Measurements from ENCODE around the gene HLCS.

- no peak for TF ChIP-seq EP300 (IDR thresholded peaks at IDR 0.05; ENCODE audit: borderline replicate concordance in 1 of 2, low read depth in 1 of 2, low read length in 1 of 2)
- no peak for TF ChIP-seq POLR2AphosphoS5 (IDR thresholded peaks at IDR 0.05; ENCODE audit: low read depth, low read length)
- TF ChIP-seq SIN3A (IDR thresholded peaks at IDR 0.05; ENCODE audit: borderline replicate concordance, low read depth, low read length): no peak
These were observed 78.0 kb downstream of the HLCS start for GRCh38 chr21:36888466-36888865.
